ENCODE measurements around the gene PHLDB1. TPM values are rescaled to one million over a fixed set of nuclear protein-coding genes. Genes with fewer than 3 reads are reported as not detected.

The PHLDB1 gene
- total and polyA plus RNA-seq, 11 donors = 86.0 to 129 (median 113) TPM

DNA sequence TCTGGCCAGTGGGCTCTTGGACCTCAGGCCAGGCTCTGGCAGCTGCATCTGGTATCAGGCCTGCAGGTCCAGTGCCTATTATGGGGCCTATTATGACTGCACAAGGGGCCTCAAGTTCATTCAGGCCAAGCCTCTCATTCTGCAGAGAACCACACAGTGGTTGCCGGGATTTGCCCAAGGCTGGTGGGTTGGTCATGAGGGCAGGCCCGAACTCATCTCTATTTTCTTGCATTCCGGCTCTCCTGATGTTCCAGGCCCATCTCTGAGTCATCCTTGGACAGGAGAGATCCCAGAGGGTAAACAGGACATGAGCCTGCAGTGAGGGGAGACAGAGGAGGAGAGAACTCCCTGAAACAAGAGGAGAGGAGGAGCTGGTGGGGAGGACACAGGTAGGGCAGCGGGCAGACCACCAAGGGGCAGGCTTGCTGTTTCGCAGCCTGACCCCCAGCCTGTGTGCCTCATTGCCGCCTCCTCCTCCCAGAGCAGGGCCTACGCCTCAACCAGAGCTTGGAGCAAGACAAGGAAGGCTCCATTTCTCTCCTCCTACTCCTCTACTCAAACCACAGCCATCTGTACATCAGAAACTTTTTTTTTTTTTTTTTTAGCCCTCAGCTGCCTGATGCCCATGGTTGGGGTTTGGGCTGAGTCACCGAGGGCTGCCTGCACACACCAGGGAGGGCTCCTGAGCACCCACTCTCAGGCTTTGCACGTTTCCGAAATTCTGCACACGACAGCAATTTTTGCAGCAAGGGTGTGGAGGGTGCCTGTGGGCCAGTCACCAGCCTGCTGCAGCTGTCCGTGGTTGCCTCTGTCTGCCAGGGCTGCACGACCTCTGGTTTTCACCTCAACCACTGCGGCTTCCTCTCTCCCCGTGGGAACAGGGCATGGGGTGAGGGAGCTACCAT, 84.8 kb downstream of the PHLDB1 start:
- no peaks in the 10 kb centered on the region for H3K27me3 ChIP-seq
- H3K4me1 ChIP-seq = peaks cover 0 to 30% (median 8%) of the 10 kb centered on the region in 12 donors
- no peaks in the 10 kb centered on the region for H3K9me3 ChIP-seq
- TF ChIP-seq POLR2A (IDR thresholded peaks at IDR 0.05) = no peak
- TF ChIP-seq, protein P1, sequence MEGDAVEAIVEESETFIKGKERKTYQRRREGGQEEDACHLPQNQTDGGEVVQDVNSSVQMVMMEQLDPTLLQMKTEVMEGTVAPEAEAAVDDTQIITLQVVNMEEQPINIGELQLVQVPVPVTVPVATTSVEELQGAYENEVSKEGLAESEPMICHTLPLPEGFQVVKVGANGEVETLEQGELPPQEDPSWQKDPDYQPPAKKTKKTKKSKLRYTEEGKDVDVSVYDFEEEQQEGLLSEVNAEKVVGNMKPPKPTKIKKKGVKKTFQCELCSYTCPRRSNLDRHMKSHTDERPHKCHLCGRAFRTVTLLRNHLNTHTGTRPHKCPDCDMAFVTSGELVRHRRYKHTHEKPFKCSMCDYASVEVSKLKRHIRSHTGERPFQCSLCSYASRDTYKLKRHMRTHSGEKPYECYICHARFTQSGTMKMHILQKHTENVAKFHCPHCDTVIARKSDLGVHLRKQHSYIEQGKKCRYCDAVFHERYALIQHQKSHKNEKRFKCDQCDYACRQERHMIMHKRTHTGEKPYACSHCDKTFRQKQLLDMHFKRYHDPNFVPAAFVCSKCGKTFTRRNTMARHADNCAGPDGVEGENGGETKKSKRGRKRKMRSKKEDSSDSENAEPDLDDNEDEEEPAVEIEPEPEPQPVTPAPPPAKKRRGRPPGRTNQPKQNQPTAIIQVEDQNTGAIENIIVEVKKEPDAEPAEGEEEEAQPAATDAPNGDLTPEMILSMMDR (IDR thresholded peaks at IDR 0.05) = no peak
- 78 to 92% (median 86%) methylated on average over 12 to 15 of the region's 15 CpGs for WGBS, 4 donors
- H3K4me3 ChIP-seq = no peak overlapping the region
- DNase-seq (peak in 1 of 5 donors; percentile 68), ATAC-seq (no peak)
- H3K27ac ChIP-seq = no peak overlapping the region
- intact Hi-C loops (cut with DNase I) = loop anchor here (2.0 to 10.0 kb wide), 9 partner anchors 73 to 265 kb away; partner anchors contain the start of genes UPK2 (in 6 of the 10) and DDX6 (in 3 of the 10)
- no peaks in the 10 kb centered on the region for H3K36me3 ChIP-seq

DNA sequence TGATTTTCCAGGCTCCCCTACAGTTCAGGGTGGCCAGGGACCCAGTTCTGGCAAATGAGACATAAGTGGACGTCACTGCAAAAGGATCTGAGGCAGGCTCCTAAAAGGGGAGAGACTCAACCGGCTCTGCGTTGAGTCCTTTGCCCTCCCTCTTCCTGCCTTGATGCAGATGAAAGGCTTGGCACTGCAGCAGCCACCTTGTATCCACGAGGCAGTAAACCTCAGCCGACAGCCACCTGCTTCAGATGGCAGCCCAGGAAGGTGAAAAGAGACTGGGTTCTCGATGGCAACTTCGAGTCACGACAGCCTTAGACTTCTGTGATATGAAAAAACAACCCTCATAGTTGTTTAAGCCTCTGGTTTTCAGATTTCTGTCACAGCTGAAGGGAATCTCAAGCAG, 86.8 kb downstream of the PHLDB1 start:
- Histone ChIP-seq H3K4me3 (no peak overlapping the region), H3K36me3 (no peaks in the 10 kb centered on the region), H3K27me3 (no peaks in the 10 kb centered on the region), H3K27ac (no peak overlapping the region), H3K4me1 (peaks cover 0 to 30% (median 7%) of the 10 kb centered on the region in 12 donors), H3K9me3 (no peaks in the 10 kb centered on the region)
- WGBS, 4 donors = 82 to 89% (median 85%) methylated on average over 8 of the region's 8 CpGs
- intact Hi-C loops (cut with DNase I) = loop anchor here in 6 of 10 donors (5.0 to 10.0 kb wide), 5 partner anchors 71 to 263 kb away; partner anchors contain the start of genes UPK2 (in 3 of the 6) and DDX6 (in 1 of the 6)
- TF ChIP-seq, protein P1 (IDR thresholded peaks at IDR 0.05) = no peak
- no peak for TF ChIP-seq POLR2A (IDR thresholded peaks at IDR 0.05)
- ATAC-seq (no peak), DNase-seq (no peak)

DNA sequence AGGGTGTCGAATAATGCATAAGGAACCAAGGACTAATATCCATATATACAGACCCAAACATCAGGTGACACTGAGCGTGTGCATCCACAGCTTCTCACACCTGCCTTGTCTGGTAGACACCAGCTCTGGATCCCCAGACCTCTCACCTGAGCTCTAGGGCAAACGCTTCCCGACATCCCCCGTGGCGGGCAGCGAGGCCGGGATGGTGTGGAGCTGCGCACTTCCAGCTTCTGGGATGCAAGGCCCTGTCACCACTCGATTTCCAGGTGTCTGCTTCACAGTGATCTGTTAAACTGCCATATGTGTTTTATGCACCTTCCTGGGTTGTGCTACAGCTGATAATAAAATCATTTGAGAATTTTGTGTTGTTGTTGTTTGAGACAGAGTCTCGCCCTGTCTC, 87.4 kb downstream of the PHLDB1 start:
- DNase-seq (no peak), ATAC-seq (no peak)
- no peaks in the 10 kb centered on the region for H3K9me3 ChIP-seq
- intact Hi-C loops (cut with DNase I) = loop anchor here in 6 of 10 donors (5.0 to 10.0 kb wide), 5 partner anchors 70 to 263 kb away; partner anchors contain the start of genes UPK2 (in 3 of the 6) and DDX6 (in 1 of the 6)
- TF ChIP-seq, protein P1 (IDR thresholded peaks at IDR 0.05) = no peak
- TF ChIP-seq POLR2A (IDR thresholded peaks at IDR 0.05) = no peak
- no peaks in the 10 kb centered on the region for H3K27me3 ChIP-seq
- no peaks in the 10 kb centered on the region for H3K36me3 ChIP-seq
- no peak overlapping the region for H3K4me3 ChIP-seq
- H3K4me1 ChIP-seq = peaks cover 0 to 24% (median 4%) of the 10 kb centered on the region in 12 donors
- WGBS, 4 donors = 86 to 96% (median 90%) methylated on average over 11 of the region's 11 CpGs
- H3K27ac ChIP-seq = no peak overlapping the region

DNA sequence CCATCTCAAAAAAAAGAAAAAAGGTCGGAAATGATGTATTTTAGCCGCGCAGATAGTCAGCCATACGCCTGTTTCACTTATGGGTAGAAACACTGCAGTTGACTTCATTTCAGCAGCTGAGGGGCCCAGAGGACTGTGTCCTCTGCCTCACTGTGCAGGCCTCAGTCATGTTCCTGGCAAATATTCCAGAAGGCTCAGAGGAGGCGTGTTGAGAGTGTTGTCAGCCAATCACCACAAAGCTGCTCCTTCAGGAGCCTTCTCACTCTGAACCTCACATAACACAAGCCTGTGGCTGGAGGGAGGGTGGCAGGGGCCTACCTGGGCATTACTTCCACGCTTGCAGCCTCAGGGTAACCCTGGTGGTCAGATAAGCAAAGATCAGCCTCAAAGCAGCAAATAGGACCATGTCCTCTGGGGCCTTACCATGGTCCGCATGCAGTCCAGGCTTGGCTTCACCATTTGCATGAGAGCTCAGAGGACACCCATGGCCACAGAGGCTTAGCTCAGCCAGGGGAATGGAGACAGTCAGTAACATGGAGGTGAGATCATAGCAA, 89.3 kb downstream of the PHLDB1 start:
- TF ChIP-seq POLR2A (IDR thresholded peaks at IDR 0.05) = no peak
- TF ChIP-seq, protein P1 (IDR thresholded peaks at IDR 0.05) = no peak
- H3K9me3 ChIP-seq = peaks cover 0 to 10% (median 0%) of the 10 kb centered on the region in 12 donors
- H3K36me3 ChIP-seq = no peaks in the 10 kb centered on the region
- no peak overlapping the region for H3K4me3 ChIP-seq
- no peak overlapping the region for H3K27ac ChIP-seq
- ATAC-seq (no peak), DNase-seq (no peak)
- WGBS, 4 donors = 82 to 89% (median 87%) methylated on average over 7 of the region's 7 CpGs
- H3K4me1 ChIP-seq = peaks cover 0 to 11% (median 0%) of the 10 kb centered on the region in 12 donors
- H3K27me3 ChIP-seq = no peaks in the 10 kb centered on the region
- intact Hi-C loops (cut with DNase I) = loop anchor here in 3 of 10 donors (10.0 kb wide), 4 partner anchors 68 to 238 kb away; partner anchors contain the start of gene DDX6 (in 1 of the 3)

All from heart left ventricle (tissue), 16 donors.